GM18951 (cell line): ENCODE measurements around the gene S100PBP.

Source experiments
- POLR2A ChIP-seq: IDR thresholded peaks from 4 replicates; pipeline ENCODE4 v1.6.1; 2011; ENCODE audit warnings: mild to moderate bottlenecking; ENCODE audit not compliant: insufficient read length, insufficient read depth; ENCODE audit errors: extremely low read depth
- in situ Hi-C: fragments of 300-500 bp; cut with MboI; formaldehyde crosslinking; loops from one replicate; pipeline ENCODE4 v1.12.0; 2022; ENCODE audit warnings: low sequenced_read_pairs, mixed read lengths, inconsistent platforms; ENCODE audit not compliant: unreplicated experiment

The S100PBP gene

GRCh38 chr1:32895325-32896215 is 78.1 kb downstream of the S100PBP start:
- no peak for TF ChIP-seq POLR2A
- in situ Hi-C loops, result no loop called here

DNA sequence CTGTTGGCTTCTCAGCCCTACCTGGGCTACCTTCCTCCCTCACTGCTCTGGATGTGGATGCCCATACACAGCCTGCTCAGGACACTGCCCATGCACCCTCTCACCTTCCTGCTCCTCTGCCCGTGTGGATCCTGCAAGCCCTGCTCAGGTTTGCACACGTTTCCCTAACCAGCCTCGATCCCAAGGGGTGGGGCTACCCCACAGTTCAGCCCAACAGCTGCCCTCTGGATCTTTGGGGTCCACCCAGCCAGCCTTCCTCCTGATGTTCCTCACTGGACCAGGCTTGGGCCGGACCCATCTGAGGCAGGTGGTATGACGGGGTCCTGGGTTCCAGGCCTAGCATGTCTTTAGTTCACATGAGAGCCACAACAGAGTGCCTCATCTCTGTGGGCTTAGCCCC is 79.0 kb downstream of the S100PBP start:
- in situ Hi-C loops, result no loop called here
- TF ChIP-seq POLR2A, result no peak

DNA sequence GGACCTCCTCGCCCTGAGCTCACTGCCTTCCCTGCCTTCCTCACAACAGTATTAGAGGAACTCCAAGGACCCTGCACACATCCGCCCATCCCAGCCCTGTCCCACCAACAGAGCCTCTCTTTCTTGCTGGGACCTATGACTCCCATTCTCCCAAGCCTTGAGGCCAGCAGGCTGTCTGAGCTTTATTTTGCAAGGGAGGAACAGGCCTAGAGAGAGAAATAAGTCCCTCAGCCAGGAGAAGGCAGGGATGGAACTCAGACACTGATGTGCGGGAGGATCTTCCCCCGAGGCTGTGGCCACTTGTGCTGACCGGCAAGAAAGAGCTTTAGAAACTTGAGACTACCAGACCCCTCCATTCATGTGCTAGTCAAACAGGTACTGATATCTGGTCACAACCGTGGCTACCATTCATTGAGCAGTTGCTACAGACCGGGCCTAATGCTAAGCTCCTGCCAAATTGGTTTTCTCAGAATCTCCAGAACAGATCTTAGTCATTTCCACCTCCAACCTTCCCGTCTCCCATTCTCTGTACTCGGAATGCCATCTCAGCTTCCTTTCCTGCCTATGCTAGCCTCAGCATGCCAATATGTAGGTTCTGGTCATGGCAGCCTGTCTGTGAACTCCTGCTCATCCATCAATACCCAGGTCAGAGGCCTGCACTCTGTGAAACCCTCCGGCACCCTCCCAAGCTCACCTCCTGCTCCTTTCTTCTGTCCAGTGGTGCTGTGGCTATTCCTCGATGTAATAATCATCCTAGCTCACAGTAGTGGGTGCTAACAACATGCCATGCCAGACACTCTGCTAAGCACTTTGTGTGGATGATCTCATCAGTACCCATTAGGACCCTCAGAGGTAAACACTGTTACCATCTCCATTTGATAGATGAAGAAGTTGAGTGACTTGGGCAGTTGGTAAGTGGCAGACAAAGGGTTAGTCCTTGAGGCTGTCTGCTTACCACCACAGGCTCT is 79.9 kb downstream of the S100PBP start:
- in situ Hi-C loops, result no loop called here
- no peak for TF ChIP-seq POLR2A

- no peak for TF ChIP-seq POLR2A
- in situ Hi-C loops, result no loop called here
Observed at GRCh38 chr1:32898056-32898455, 80.6 kb downstream of the S100PBP start.

GRCh38 chr1:32898958-32899357 is 81.5 kb downstream of the S100PBP start:
- in situ Hi-C loops, result no loop called here
- no peak for TF ChIP-seq POLR2A

- in situ Hi-C loops, result no loop called here
- TF ChIP-seq POLR2A, result no peak
Observed at GRCh38 chr1:32899586-32900296, 82.3 kb downstream of the S100PBP start.

GRCh38 chr1:32900371-32900955 is 83.0 kb downstream of the S100PBP start:
- in situ Hi-C loops, result no loop called here
- TF ChIP-seq POLR2A, result no peak

GRCh38 chr1:32900956-32901822 is 83.7 kb downstream of the S100PBP start, which contains the start of gene TMEM54:
TSS of gene TMEM54 (minus strand) at chr1:32901389. CDS start at chr1:32901238, 151 bp downstream.
- TF ChIP-seq POLR2A, result no peak

GRCh38 chr1:32901823-32902534 is 84.5 kb downstream of the S100PBP start:
- TF ChIP-seq POLR2A, result no peak
- in situ Hi-C loops, result no loop called here

More at GRCh38 chr1:32900956-32901822, 83.7 kb downstream of the S100PBP start, which contains the start of gene TMEM54:
- in situ Hi-C loops, result no loop called here

- in situ Hi-C loops, result no loop called here
- TF ChIP-seq POLR2A, result no peak
Observed at GRCh38 chr1:32902535-32902920, 85.1 kb downstream of the S100PBP start.
